Measurements from ENCODE around the gene CCDC86. TPM values are rescaled to one million over a fixed set of nuclear protein-coding genes. Genes with fewer than 3 reads are reported as not detected.
A peak's percentile ranks its signal among the peaks of the same experiment; 100 is the strongest.

The CCDC86 gene
- total and polyA plus RNA-seq, 9 of the 15 experiments (the other 6 are each of a cell fraction or from before 2014, with no cell fraction given) = 4.6 to 102 (median 25.2) TPM

GRCh38 chr11:60864856-60865513, 23.1 kb downstream of the CCDC86 start:
- ATAC-seq (peak; percentile 52), DNase-seq (ENCODE audit: extremely low read depth in 1 of 4, low spot score in 3 of 4) (peak in 1 of 4 experiments; percentile 46), FAIRE-seq (peak; percentile 19)
- ChIA-PET CTCF (ENCODE audit: low intra/inter-chr PET ratio) (no interaction called here), POLR2A (interaction anchor here (0.5 to 1.6 kb wide), 4 partner anchors 8 to 505 kb away, joined by 3 to 5 read pairs (median 4); no protein-coding TSS in a partner anchor)
- peaks cover 25 to 29% of the 10 kb centered on the region in 2 experiments for H3K4me1 ChIP-seq (replicated peaks in 1 of 2; ENCODE audit: control insufficient read depth in 2 of 2, insufficient read depth in 2 of 2, low read length in 2 of 2)
- no peak overlapping the region for H3K4me3 ChIP-seq
- H3K9me3 ChIP-seq (replicated peaks; ENCODE audit: control insufficient read depth, insufficient read depth, low read depth, low read length) = no peaks in the 10 kb centered on the region
- WGBS (ENCODE audit: insufficient coverage, low coverage, missing lambda C conversion rate) = 13% methylated on average over 4 of the region's 7 CpGs
- no peaks in the 10 kb centered on the region for H3K9me1 ChIP-seq (ENCODE audit: control insufficient read depth, insufficient read depth, low read length)
- no TSS peak for BruUV-seq (replicated peaks)
- no peak overlapping the region for H2AFZ ChIP-seq (ENCODE audit: low read depth, low read length)
- no peaks in the 10 kb centered on the region; the same call in 1 of the 2 replicates for H4K20me1 ChIP-seq (replicated peaks; ENCODE audit: control insufficient read depth, insufficient read depth, low read length)
- intact Hi-C loops (cut with micrococcal nuclease) (loop anchor here (2.0 kb wide), 1 partner anchor 50 kb away; the partner anchor contains the start of gene TMEM109), in situ Hi-C loops (cut with MboI) (no loop called here)
- peak overlapping the region in 1 of 2 experiments; percentile 76; a peak in 1 of 4 replicates for H3K9ac ChIP-seq (ENCODE audit: insufficient read depth in 1 of 2, low read depth in 2 of 2, low read length in 2 of 2)
- no peaks in the 10 kb centered on the region for H3K79me2 ChIP-seq (ENCODE audit: control insufficient read depth, insufficient read depth, low read length)
- no peak overlapping the region for H3K4me2 ChIP-seq (ENCODE audit: insufficient read depth, low read length)
- H3K27me3 ChIP-seq (ENCODE audit: control insufficient read depth in 2 of 2, insufficient read depth in 2 of 2, low read length in 2 of 2) = no peaks in the 10 kb centered on the region
- no peak overlapping the region; the same call in 2 of the 3 replicates for H3K27ac ChIP-seq (ENCODE audit: extremely low read depth, low read depth, low read length)
- no peaks in the 10 kb centered on the region for H3K36me3 ChIP-seq (ENCODE audit: control insufficient read depth, insufficient read depth, low read length)
- TF ChIP-seq SMARCA4 (IDR thresholded peaks at IDR 0.05) (0 out of 2 replicates have a peak, but pooled peaks have one; percentile 18), HOXB6 (CRISPR knock-in tag; IDR thresholded peaks at IDR 0.05; ENCODE audit: borderline replicate concordance) (no peak), SP1 (CRISPR knock-in tag; IDR thresholded peaks at IDR 0.05) (no peak), DEAF1 (CRISPR knock-in tag; IDR thresholded peaks at IDR 0.05) (no peak), ATF2 (CRISPR knock-in tag; IDR thresholded peaks at IDR 0.05) (no peak), BRD9 (IDR thresholded peaks at IDR 0.05; ENCODE audit: low read depth, partially characterized antibody) (no peak), EP300 (IDR thresholded peaks at IDR 0.05; ENCODE audit: low read length) (peak; percentile 8; the same call in 1 of the 2 replicates), ARID1B (IDR thresholded peaks at IDR 0.05) (peak; percentile 52; the same call in 1 of the 2 replicates), HBP1 (CRISPR knock-in tag; IDR thresholded peaks at IDR 0.05) (no peak), ZNF589 (CRISPR knock-in tag; IDR thresholded peaks at IDR 0.05; ENCODE audit: low read depth) (no peak), PHTF2 (CRISPR knock-in tag; IDR thresholded peaks at IDR 0.05) (no peak), HNRNPLL (IDR thresholded peaks at IDR 0.05; ENCODE audit: low read depth, low read length, poor library complexity, severe bottlenecking) (no peak), HCFC1 (IDR thresholded peaks at IDR 0.05; ENCODE audit: low read depth, low read length) (no peak), CBX5 (IDR thresholded peaks at IDR 0.05; ENCODE audit: borderline replicate concordance, low read depth) (no peak), GATA2 (CRISPR knock-in tag; IDR thresholded peaks at IDR 0.05) (0 out of 2 replicates have a peak, but pooled peaks have one; percentile 35), MAX (CRISPR knock-in tag; IDR thresholded peaks at IDR 0.05) (no peak), HIVEP1 (CRISPR knock-in tag; IDR thresholded peaks at IDR 0.05) (no peak), PHF21A (IDR thresholded peaks at IDR 0.05; ENCODE audit: borderline replicate concordance, low read depth) (no peak), PTTG1 (tag; IDR thresholded peaks at IDR 0.05; ENCODE audit: low read depth) (no peak)
